ENCODE results near the gene AMN.

Gene AMN

DNA sequence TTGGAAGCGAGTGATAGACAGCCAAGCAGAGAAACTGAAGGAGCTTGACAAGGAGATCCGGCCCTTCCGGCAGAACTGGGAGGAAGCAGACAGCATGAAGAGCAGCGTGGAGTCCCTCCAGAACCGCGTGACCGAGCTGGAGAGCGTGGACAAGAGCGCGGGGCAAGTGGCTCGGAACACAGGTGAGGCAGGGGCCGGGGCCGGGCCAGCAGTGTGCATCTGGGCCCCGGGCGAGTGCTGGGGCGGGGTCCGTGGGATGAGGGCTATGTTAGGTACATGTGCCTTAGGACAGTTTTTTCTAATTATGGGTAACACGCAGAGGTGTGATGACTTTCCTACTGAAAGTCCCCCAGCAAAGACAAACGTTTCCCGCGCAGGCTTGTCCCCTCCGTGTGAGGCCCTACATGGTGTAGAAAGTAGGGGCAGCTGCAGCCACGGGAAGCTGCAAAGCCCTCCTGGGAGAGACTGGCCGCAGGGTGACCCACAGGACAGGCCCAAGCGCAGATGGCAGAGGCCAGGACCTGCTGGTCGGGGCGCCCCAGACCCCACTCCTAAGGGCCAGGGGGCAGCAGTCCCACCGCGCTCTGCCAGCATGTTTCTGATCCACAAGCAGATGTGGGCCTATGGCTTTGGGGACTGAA, 19.1 kb upstream of the AMN start:
- TF ChIP-seq POLR2A (IDR thresholded peaks at IDR 0.05; ENCODE audit: low read length), result no peak
- no peak for TF ChIP-seq GATA1 (IDR thresholded peaks at IDR 0.05; ENCODE audit: low read depth, low read length)
- DNase-seq, result no peak

DNA sequence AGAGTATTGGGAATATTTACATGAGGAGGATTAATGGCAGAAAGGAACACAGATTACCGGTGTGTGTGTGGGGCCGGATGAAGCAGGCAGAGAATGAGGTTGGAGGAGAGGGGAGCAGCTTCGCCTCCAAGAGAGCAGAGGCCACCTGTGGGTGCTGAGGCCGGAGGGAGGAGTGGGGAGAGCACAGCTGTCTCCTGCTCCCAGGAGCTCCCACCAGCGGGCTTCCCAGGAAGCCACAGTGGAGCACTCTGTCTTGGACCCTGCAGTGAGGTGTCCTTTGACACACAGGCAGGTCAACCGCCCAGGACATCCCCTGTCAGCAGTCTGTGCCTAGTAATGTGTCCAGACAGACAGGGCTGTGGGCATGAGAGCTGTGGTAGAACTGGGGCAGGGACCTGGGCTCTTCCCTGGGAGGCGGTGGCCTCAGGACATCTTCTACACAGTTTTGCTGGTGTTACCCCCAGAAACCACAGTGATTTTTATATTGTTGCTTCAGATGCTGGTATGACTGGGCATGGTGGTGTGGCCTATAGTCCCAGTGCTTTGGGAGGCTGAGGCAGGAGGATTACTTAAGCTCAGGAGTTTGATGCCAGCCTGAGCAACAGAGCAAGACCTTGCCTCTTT, 18.5 kb upstream of the AMN start:
- TF ChIP-seq GATA1 (IDR thresholded peaks at IDR 0.05; ENCODE audit: low read depth, low read length) (no peak), POLR2A (IDR thresholded peaks at IDR 0.05; ENCODE audit: low read length) (no peak)
- no peak for DNase-seq

DNA sequence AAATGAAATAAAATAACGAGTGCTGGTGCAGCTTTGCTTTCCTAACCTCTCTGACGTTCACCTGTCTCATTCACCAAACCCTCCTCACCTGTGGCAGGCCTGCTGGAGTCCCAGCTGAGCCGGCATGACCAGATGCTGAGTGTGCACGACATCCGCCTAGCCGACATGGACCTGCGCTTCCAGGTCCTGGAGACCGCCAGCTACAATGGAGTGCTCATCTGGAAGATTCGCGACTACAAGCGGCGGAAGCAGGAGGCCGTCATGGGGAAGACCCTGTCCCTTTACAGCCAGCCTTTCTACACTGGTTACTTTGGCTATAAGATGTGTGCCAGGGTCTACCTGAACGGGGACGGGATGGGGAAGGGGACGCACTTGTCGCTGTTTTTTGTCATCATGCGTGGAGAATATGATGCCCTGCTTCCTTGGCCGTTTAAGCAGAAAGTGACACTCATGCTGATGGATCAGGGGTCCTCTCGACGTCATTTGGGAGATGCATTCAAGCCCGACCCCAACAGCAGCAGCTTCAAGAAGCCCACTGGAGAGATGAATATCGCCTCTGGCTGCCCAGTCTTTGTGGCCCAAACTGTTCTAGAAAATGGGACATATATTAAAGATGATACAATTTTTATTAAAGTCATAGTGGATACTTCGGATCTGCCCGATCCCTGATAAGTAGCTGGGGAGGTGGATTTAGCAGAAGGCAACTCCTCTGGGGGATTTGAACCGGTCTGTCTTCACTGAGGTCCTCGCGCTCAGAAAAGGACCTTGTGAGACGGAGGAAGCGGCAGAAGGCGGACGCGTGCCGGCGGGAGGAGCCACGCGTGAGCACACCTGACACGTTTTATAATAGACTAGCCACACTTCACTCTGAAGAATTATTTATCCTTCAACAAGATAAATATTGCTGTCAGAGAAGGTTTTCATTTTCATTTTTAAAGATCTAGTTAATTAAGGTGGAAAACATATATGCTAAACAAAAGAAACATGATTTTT, 17.1 kb upstream of the AMN start:
- no peak for DNase-seq
- TF ChIP-seq POLR2A (IDR thresholded peaks at IDR 0.05; ENCODE audit: low read length) (no peak), GATA1 (IDR thresholded peaks at IDR 0.05; ENCODE audit: low read depth, low read length) (no peak)

DNA sequence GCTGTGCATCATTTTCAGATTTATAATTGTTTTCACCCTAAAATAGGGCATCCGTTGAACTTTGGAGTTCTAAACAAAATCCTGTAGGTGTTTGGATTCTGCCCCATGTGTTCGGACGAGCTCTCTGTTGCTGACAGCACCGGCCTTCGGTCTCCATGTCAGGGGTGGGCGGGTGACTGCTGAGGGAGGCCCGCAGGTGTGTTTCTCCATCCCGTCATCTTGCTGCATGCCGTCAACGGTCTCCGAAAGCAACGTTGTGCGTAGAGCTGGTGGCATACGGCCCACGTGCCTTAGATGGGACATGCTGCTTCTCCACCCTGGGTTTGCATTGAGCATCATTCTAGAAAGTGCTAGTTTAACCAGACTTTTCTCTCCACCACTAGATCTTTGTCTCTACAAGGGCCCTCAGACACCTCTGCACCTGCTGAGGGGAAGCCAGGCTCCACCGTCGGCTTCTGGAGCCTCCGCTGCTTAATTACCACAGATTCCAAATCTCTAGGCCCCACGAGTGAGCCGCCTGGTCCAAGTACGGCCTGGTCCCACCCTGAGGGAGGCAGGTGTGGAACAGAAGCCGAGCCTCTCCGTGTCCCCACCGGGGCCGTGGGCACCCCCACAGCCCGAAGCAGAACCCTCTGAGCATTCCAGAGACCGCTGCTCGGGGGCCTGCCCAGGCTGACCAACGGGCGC, 15.7 kb upstream of the AMN start:
- TF ChIP-seq POLR2A (IDR thresholded peaks at IDR 0.05; ENCODE audit: low read length) (no peak), GATA1 (IDR thresholded peaks at IDR 0.05; ENCODE audit: low read depth, low read length) (no peak)
- no peak for DNase-seq

DNA sequence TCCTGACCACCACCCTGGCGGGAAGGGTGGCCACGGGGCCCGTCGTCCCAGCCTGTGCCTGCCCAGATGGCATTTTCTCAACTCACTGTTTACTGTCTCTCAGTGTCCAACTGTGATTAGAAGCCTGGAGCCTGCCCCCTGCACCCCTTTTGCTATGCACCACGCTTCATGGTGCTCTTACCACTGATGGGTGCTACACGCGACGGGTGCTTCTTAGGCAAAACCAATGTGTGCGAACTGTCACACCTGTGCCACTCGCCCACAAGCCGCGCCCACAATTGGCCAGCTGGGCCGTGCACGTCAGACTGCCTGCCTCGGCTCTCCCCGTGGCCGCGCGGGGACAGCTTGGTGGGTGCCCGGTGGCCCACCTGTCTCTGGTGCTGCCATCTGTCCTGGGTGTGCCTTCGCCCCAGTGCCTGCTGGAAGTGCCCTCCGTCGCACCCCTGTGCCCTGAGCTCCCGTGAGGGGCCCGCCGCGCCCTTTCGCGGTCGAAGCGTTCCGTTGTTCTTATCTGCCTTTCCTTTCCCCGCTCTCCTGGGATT, 15.1 kb upstream of the AMN start:
- no peak for TF ChIP-seq POLR2A (IDR thresholded peaks at IDR 0.05; ENCODE audit: low read length)
- no peak for TF ChIP-seq GATA1 (IDR thresholded peaks at IDR 0.05; ENCODE audit: low read depth, low read length)
- DNase-seq, result no peak

DNA sequence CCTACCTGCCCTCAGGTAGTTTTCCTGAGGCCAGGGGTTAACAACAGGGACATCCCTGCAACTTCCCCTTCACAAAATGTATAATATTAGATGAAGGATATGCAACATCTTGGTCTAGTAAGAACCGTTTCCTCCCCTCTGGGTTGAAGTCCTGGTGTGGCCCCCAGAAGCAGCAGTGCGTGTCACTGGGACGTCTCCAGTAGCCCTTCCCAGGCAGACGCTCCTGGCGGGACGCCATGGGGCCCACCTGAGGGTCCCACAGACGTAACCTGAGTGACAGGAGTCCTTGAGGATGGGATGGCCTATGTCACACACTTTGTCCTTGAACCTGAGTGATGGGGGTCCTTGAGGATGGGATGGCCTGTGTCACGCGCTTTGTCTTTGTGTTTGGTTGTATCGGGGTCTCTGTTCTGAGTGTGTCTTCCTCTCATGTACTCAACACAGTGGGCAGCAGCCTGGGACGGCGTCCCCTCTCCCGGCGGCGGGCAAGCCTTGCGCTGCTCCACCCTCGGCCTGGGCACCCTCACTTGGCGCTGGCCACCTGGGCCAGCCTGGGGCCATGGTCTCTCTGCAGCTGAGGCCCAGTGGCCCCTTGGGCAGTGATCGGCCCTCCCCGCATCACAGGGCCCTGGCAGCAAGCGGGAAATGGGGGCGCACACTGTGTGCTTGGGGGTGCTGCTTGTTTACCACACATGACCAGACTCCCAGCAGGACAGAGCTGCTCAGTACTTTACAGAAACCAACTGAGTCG, 14.3 kb upstream of the AMN start:
- TF ChIP-seq GATA1 (IDR thresholded peaks at IDR 0.05; ENCODE audit: low read depth, low read length) (no peak), POLR2A (IDR thresholded peaks at IDR 0.05; ENCODE audit: low read length) (no peak)

DNA sequence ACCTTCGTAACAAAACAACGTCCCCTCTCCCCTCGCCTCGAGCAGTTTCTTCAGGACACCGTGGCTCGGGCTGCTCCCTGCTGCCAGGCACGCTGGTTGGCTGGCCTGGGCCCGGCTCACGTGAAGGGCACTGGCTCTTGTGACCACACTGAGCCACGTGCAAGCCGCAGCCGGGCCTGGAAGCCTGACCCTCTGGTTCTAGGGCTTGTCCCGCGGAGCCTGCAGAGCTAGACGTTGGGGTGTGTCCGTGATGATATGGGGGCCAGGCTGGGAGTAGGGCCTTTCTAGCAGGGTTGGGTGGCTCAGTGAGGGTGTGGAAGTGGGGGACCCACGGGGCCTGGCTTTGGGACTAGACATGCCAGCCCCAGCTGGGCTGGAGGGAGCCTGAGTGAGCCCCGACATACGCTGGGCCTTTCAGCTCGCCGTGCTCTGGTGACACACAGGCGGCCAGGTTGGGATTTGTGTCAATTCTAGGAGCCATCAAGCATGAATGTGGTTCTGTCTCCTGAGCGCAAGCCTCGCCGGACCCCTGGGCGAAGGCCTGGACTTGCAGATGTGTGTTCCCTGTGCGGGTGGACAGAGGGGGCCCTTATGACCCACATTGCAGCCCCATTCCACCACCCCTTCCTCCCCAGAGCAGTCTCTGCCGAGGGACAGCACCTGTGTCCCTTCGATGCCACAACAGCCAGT, 13.6 kb upstream of the AMN start:
- TF ChIP-seq POLR2A (IDR thresholded peaks at IDR 0.05; ENCODE audit: low read length) (no peak), GATA1 (IDR thresholded peaks at IDR 0.05; ENCODE audit: low read depth, low read length) (no peak)
- no peak for DNase-seq

More for the DNA sequence above, 14.3 kb upstream of the AMN start:
- DNase-seq, result no peak

DNA sequence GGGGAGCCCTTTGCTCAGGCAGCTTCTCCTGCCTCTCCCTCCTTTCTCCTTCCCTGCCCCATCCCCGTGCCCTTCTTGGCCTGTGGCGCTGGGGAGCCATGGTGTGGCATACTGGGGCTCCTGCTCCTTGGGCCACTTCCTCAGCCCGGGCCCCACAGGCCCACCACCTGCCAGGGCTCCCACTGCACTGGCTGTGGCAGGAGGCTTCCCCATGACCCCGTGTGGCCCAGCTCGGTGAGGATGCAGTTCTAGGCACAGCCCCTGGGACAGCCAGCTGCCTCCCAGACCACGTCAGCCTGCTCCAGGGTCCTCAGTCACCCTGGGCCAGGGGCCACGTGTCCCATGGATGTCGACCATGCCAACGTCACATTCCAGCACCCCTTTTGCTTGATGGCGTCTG, 13.0 kb upstream of the AMN start:
- DNase-seq, result no peak

DNA sequence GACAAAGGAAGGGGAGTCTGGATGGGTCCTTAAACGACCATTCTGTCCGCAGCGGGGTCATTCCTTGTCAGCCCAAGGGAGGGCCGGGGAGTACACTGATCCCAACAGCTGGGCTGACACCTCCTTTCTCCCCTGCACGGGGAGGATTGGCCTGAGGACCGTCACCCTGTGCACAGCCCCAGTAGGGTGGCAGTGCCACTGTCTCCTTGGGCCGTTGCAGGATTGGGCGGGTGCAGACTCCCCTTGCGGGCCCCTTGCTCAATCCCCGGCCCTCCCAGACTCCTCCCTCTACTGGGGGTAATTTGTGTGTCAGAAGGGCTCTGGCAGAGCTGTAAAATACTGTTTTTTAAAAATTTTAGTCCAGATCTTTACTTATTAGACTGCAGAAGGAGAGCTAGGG, 12.6 kb upstream of the AMN start:
- no peak for TF ChIP-seq POLR2A (IDR thresholded peaks at IDR 0.05; ENCODE audit: low read length)
- TF ChIP-seq GATA1 (IDR thresholded peaks at IDR 0.05; ENCODE audit: low read depth, low read length), result no peak
- no peak for DNase-seq

More for the DNA sequence above, 13.0 kb upstream of the AMN start:
- TF ChIP-seq GATA1 (IDR thresholded peaks at IDR 0.05; ENCODE audit: low read depth, low read length), result no peak
- no peak for TF ChIP-seq POLR2A (IDR thresholded peaks at IDR 0.05; ENCODE audit: low read length)

DNA sequence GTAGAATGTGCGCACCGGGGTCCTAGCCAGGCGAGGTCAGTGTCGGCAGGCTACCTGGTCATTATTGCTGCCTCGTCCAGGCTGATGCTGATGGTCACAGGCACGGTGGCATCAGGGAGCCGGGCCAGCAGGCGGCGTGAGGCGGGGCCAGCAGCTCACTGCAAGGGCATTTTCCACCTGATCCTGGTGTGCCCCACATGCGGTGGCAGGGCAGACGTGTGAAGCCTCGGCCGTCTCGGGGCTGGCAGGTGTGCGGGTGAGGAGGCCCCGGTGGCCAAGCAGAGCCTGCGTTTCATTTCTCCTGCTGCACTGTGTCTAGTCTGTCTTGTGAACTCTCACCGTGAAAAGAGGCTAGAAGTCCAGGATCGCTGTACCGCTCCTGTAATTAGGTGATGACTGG, 12.0 kb upstream of the AMN start:
- DNase-seq, result no peak
- no peak for TF ChIP-seq POLR2A (IDR thresholded peaks at IDR 0.05; ENCODE audit: low read length)
- no peak for TF ChIP-seq GATA1 (IDR thresholded peaks at IDR 0.05; ENCODE audit: low read depth, low read length)

DNA sequence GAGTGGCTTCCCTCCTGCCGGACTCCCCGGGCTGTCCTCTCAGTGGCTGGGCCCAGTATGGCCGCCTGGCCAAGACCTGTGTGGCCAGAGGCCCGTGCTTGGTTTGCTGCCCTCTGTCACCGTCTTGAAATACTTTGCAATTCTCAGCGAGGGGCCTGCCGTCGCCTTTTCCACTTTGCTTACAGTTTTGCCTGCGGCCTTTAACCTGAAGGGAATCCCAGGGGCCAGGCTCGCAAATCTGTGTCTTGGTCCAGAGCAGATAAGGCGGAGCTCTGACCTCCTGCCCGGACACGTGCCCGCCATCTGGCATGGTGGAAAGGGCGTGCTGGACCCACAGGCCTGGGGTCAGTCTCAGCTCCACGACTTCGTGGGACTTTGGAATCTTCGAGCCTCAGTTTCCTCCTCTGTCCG, 10.9 kb upstream of the AMN start:
- no peak for TF ChIP-seq GATA1 (IDR thresholded peaks at IDR 0.05; ENCODE audit: low read depth, low read length)
- TF ChIP-seq POLR2A (IDR thresholded peaks at IDR 0.05; ENCODE audit: low read length), result no peak
- no peak for DNase-seq

DNA sequence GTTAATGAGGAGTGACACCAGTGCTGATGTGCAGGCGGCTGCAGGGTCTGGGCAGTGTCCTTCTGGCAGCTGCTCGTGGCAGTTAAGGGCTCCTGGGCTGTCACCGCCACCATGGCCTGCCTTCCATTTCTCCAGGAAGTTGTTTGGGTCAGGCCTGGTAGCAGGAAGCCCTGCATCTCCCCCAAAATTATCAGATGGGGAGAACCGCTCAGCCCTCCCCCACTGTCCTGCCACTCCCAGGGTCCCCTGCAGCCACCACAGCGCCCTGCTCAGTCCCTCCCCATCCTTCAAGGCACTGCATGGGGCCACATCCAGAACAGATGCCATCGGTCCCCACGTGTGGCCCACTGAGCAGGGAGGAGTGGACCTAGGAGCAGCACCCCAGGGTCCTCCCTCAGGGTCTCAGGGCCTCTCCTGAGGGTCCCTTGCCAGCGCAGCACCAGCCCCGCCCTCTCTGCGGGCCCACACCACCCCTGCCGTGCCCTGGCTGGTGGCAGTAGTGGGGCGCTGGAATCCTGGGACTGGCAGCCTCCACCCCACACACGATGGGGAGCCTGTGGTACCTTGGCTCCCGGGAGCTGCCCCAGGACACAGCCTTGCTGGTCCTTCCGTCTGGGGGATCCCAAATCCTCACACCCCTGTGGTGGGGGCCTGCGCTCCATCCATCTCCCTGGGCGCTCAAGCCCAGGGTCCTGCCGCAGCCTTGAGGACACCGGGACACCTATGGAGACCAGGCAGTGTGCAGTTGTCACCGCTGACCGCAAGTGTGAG, 10.3 kb upstream of the AMN start:
- no peak for DNase-seq
- TF ChIP-seq GATA1 (IDR thresholded peaks at IDR 0.05; ENCODE audit: low read depth, low read length) (no peak), POLR2A (IDR thresholded peaks at IDR 0.05; ENCODE audit: low read length) (no peak)

Data from erythroblast (primary cell).